H1 (cell line): ENCODE measurements around the gene IL23A. TPM values are rescaled to one million over a fixed set of nuclear protein-coding genes. Genes with fewer than 3 reads are reported as not detected.

ENCODE experiments used
- CTCF ChIA-PET: fragments of 300-600 bp; sonication (Branson Sonifier 250); formaldehyde crosslinking; loops from one replicate; lab custom pipeline; 2021; ENCODE audit not compliant: partially characterized antibody; lab: Charles Lee
- POLR2A ChIA-PET: fragments of 300-600 bp; sonication (Branson Sonifier 250); formaldehyde crosslinking; loops from one replicate; lab custom pipeline; 2021; ENCODE audit warnings: inconsistent platforms; ENCODE audit not compliant: partially characterized antibody; lab: Charles Lee
- DNase-seq, 2 experiments: peaks; one replicate each; pipeline versions ENCODE4 v3.0.0 to v3.0.0-alpha.2; 2010 to 2022; ENCODE audit warnings: low spot score in 2 of 2, low read depth in 1 of 2, mixed read lengths in 1 of 2
- FAIRE-seq: peaks from 2 replicates; lab custom pipeline; 2011; peaks lifted over from hg19 to GRCh38; lab: Jason Lieb, UNC
- H2AFZ ChIP-seq: 2 replicates; pipeline ENCODE4 v1.8.1; 2012; ENCODE audit warnings: low read length, inconsistent platforms
- H2AK5ac ChIP-seq: 2 replicates; pipeline ENCODE4 v1.6.1; 2013; ENCODE audit warnings: low read depth, low read length
- H2BK120ac ChIP-seq: replicated peaks from 2 replicates; pipeline ENCODE3; 2013; ENCODE audit warnings: low read depth, low read length, inconsistent platforms
- H2BK12ac ChIP-seq: 2 replicates; pipeline ENCODE4 v1.6.1; 2013; ENCODE audit warnings: low read depth, low read length
- H2BK15ac ChIP-seq: 2 replicates; pipeline ENCODE4 v1.6.1; 2013; ENCODE audit warnings: low read length
- H2BK20ac ChIP-seq: 2 replicates; pipeline ENCODE4 v1.6.1; 2013; ENCODE audit warnings: low read length
- H2BK5ac ChIP-seq: 2 replicates; pipeline ENCODE4 v1.6.1; 2013; ENCODE audit warnings: low read depth, low read length
- H3K14ac ChIP-seq: 2 replicates; pipeline ENCODE4 v1.6.1; 2013; ENCODE audit warnings: inconsistent platforms; ENCODE audit not compliant: insufficient read length
- H3K18ac ChIP-seq: 2 replicates; pipeline ENCODE4 v1.6.1; 2013; ENCODE audit warnings: low read length; ENCODE audit errors: extremely low read depth
- H3K23ac ChIP-seq: 2 replicates; pipeline ENCODE4 v1.6.1; 2013; ENCODE audit warnings: inconsistent platforms; ENCODE audit not compliant: insufficient read length
- H3K23me2 ChIP-seq: 2 replicates; pipeline ENCODE4 v1.6.1; 2013; ENCODE audit warnings: low read depth, low read length
- H3K27ac ChIP-seq: 2 replicates; pipeline ENCODE4 v1.6.1; 2011; ENCODE audit warnings: low read depth, low read length, inconsistent platforms
- H3K27me3 ChIP-seq, 4 experiments: replicated peaks in 1 of 4; 1 replicate in 1 of 4; 2 replicates in 3 of 4; pipeline versions ENCODE4 v1.6.1 to v1.8.1; 2011 to 2013; ENCODE audit warnings: low read length in 3 of 4, mild to moderate bottlenecking in 3 of 4, inconsistent platforms in 2 of 4, mixed read lengths in 2 of 4, moderate library complexity in 1 of 4; ENCODE audit not compliant: control insufficient read depth in 3 of 4, insufficient read depth in 3 of 4; ENCODE audit errors: extremely low read depth in 1 of 4
- H3K36me3 ChIP-seq, 4 experiments: 2 replicates each; pipeline versions ENCODE4 v1.6.1 to v1.8.1; 2011 to 2013; ENCODE audit warnings: mild to moderate bottlenecking in 4 of 4, low read length in 3 of 4, moderate library complexity in 2 of 4, control low read depth in 1 of 4, inconsistent platforms in 1 of 4; ENCODE audit not compliant: insufficient read depth in 4 of 4, control insufficient read depth in 2 of 4
- H3K4ac ChIP-seq: replicated peaks from 2 replicates; pipeline ENCODE3; 2013; ENCODE audit warnings: low read length, low read depth, mixed read lengths, inconsistent platforms; ENCODE audit not compliant: insufficient read length
- H3K4me1 ChIP-seq, 4 experiments: replicated peaks in 1 of 4; 1 replicate in 1 of 4; 2 replicates in 3 of 4; pipeline versions ENCODE4 v1.6.1 to v1.8.1; 2011 to 2013; ENCODE audit warnings: low read length in 3 of 4, inconsistent platforms in 2 of 4, mixed read lengths in 1 of 4; ENCODE audit not compliant: insufficient read depth in 4 of 4, control insufficient read depth in 3 of 4
- H3K4me2 ChIP-seq, 2 experiments: 2 replicates each; pipeline versions ENCODE4 v1.6.1 to v1.8.1; 2011 to 2013; ENCODE audit warnings: low read depth in 2 of 2, low read length in 2 of 2, control low read depth in 1 of 2, inconsistent platforms in 1 of 2, mild to moderate bottlenecking in 1 of 2; ENCODE audit not compliant: insufficient read depth in 1 of 2
- H3K4me3 ChIP-seq, 4 experiments: fragments of 200-600, 300-600 bp in 1 of 4; sonication (generic), shearing (Covaris generic), sonication (Bioruptor Twin) in 1 of 4; 2 replicates each; pipeline versions ENCODE4 v1.5.1 to v1.8.1; 2011 to 2016; ENCODE audit warnings: low read length in 4 of 4, low read depth in 3 of 4, control low read depth in 2 of 4, inconsistent platforms in 2 of 4, mild to moderate bottlenecking in 2 of 4, mixed read lengths in 1 of 4, moderate library complexity in 1 of 4; ENCODE audit not compliant: insufficient read depth in 2 of 4; ENCODE audit errors: extremely low read depth in 1 of 4
- H3K56ac ChIP-seq: replicated peaks from 2 replicates; pipeline ENCODE3; 2013; ENCODE audit warnings: low read depth, mild to moderate bottlenecking, mixed read lengths, low read length, inconsistent platforms; ENCODE audit not compliant: insufficient read length
- H3K79me1 ChIP-seq: 2 replicates; pipeline ENCODE4 v1.6.1; 2013; ENCODE audit warnings: low read depth, low read length, control low read depth
- H3K79me2 ChIP-seq, 2 experiments: 2 replicates each; pipeline versions ENCODE4 v1.6.1 to v1.8.1; 2012 to 2013; ENCODE audit warnings: low read length in 2 of 2, mild to moderate bottlenecking in 2 of 2, inconsistent platforms in 1 of 2; ENCODE audit not compliant: insufficient read depth in 2 of 2, control insufficient read depth in 1 of 2
- H3K9ac ChIP-seq, 4 experiments: replicated peaks in 1 of 4; 1 replicate in 1 of 4; 2 replicates in 3 of 4; pipeline versions ENCODE4 v1.6.1 to v1.8.1; 2011 to 2013; ENCODE audit warnings: low read depth in 3 of 4, low read length in 3 of 4, control low read depth in 2 of 4, mild to moderate bottlenecking in 2 of 4, moderate library complexity in 2 of 4, inconsistent platforms in 1 of 4; ENCODE audit errors: extremely low read depth in 1 of 4
- H3K9me3 ChIP-seq, 2 experiments: 2 replicates each; pipeline versions ENCODE4 v1.6.1 to v1.8.1; 2012 to 2013; ENCODE audit warnings: mild to moderate bottlenecking in 2 of 2, moderate library complexity in 2 of 2, control low read depth in 1 of 2, inconsistent platforms in 1 of 2, low read depth in 1 of 2, low read length in 1 of 2, mixed read lengths in 1 of 2; ENCODE audit not compliant: insufficient read depth in 2 of 2
- H4K20me1 ChIP-seq, 2 experiments: replicated peaks in 1 of 2; 2 replicates each; pipeline versions ENCODE3 to v1.8.1; 2011 to 2013; ENCODE audit warnings: inconsistent platforms in 2 of 2, low read length in 2 of 2, mild to moderate bottlenecking in 1 of 2; ENCODE audit not compliant: insufficient read depth in 2 of 2, control insufficient read depth in 1 of 2
- H4K5ac ChIP-seq: 2 replicates; pipeline ENCODE4 v1.6.1; 2013; ENCODE audit warnings: low read length, low read depth, mixed read lengths, inconsistent platforms; ENCODE audit not compliant: insufficient read length
- H4K8ac ChIP-seq: 2 replicates; pipeline ENCODE4 v1.8.0; 2013; ENCODE audit warnings: mild to moderate bottlenecking, moderate library complexity, low read length, inconsistent platforms; ENCODE audit not compliant: insufficient read depth; ENCODE audit errors: extremely low read depth
- H4K91ac ChIP-seq: replicated peaks from 2 replicates; pipeline ENCODE3; 2013; ENCODE audit warnings: low read length, mixed read lengths, inconsistent platforms; ENCODE audit not compliant: insufficient read length
- CTCF ChIP-seq, 3 experiments: IDR thresholded peaks; 1 replicate in 2 of 3; 2 replicates in 1 of 3; pipeline versions ENCODE4 v1.5.1 to v1.6.1; 2011; ENCODE audit warnings: low read length in 3 of 3, mild to moderate bottlenecking in 3 of 3, inconsistent platforms in 2 of 3, low read depth in 1 of 3, moderate library complexity in 1 of 3; ENCODE audit not compliant: insufficient read depth in 1 of 3; ENCODE audit errors: control extremely low read depth in 1 of 3
- HDAC6 ChIP-seq: IDR thresholded peaks from one replicate; pipeline ENCODE4 v1.7.1; 2012; ENCODE audit warnings: low read depth, mild to moderate bottlenecking, inconsistent platforms, low read length, moderate library complexity
- RAD21 ChIP-seq, 2 experiments: IDR thresholded peaks in 1 of 2; conservative IDR thresholded peaks in 1 of 2; 2 replicates each; pipeline ENCODE4 v1.6.1; 2011; ENCODE audit warnings: low read depth in 2 of 2, low read length in 2 of 2, improper control_type of control experiment in 1 of 2, inconsistent platforms in 1 of 2, mild to moderate bottlenecking in 1 of 2, moderate library complexity in 1 of 2
- WGBS, 2 experiments: shearing (Covaris generic) in 1 of 2; methylation state at CpG; one replicate each; pipeline versions ENCODE4 v1.1.6 to v1.1.7; 2013 to 2015; ENCODE audit warnings: low lambda C conversion rate in 2 of 2, mixed read lengths in 2 of 2, inconsistent platforms in 1 of 2, low coverage in 1 of 2, missing lambda C conversion rate in 1 of 2; ENCODE audit not compliant: insufficient replicate concordance in 2 of 2, insufficient coverage in 1 of 2, insufficient read length in 1 of 2; ENCODE audit errors: extremely low coverage in 1 of 2, missing lambda C conversion rate in 1 of 2; 5-methylcytosine and 5-hydroxymethylcytosine counted together
- polyA plus RNA-seq, 7 experiments: library from polyadenylated mRNA; depleted of rRNA in 3 of 7; stranded (reverse) in 5 of 7; unstranded in 2 of 7; fragments of >200 nt in 5 of 7; fragments of 200-250 nt in 2 of 7; gene quantifications; 1 replicate in 5 of 7; 2 replicates in 1 of 7; 4 replicates in 1 of 7; pipeline versions ENCODE4 v1.2.1 to v1.2.3, GENCODE V29; 2011 to 2013; ENCODE audit warnings: missing spikeins in 2 of 7, mixed read lengths in 2 of 7
- total RNA-seq: library from RNA; stranded (reverse); fragmentation: NEBNext Ultra II Directional; extraction: Animal tissue kit (Norgen Biotek cat#: 25700); gene quantifications from 2 replicates; pipeline ENCODE4 v1.2.1, GENCODE V29; 2021

Gene IL23A
- total and polyA plus RNA-seq, 2 of the 8 experiments (the other 6 are each of a cell fraction or from before 2014, with no cell fraction given) = 2.3 to 3.6 TPM

- Histone ChIP-seq H3K4me3 (no peak overlapping the region), H2BK12ac (no peak overlapping the region), H2BK15ac (no peak overlapping the region), H2BK20ac (no peak overlapping the region), H3K79me2 (peaks cover 4 to 16% of the 10 kb centered on the region in 2 experiments; a peak in 3 of 4 replicates), H3K56ac (no peak overlapping the region), H2AK5ac (no peak overlapping the region), H3K4ac (no peak overlapping the region), H4K5ac (no peak overlapping the region), H3K9ac (no peak overlapping the region), H2AFZ (no peak overlapping the region), H3K79me1 (peaks cover 4% of the 10 kb centered on the region), H3K27me3 (no peaks in the 10 kb centered on the region), H3K4me2 (no peak overlapping the region), H3K18ac (no peak overlapping the region), H3K27ac (no peak overlapping the region), H4K91ac (no peak overlapping the region), H4K20me1 (no peaks in the 10 kb centered on the region), H3K23ac (no peak overlapping the region), H3K36me3 (peaks cover 3 to 15% (median 8%) of the 10 kb centered on the region in 4 experiments; a peak in 6 of 8 replicates), H2BK5ac (no peak overlapping the region), H3K14ac (no peak overlapping the region), H4K8ac (no peak overlapping the region), H2BK120ac (no peak overlapping the region), H3K23me2 (peaks cover 9% of the 10 kb centered on the region), H3K4me1 (peaks cover 0 to 6% (median 3%) of the 10 kb centered on the region in 4 experiments; a peak in 5 of 7 replicates), H3K9me3 (no peaks in the 10 kb centered on the region)
- no peak for DNase-seq
- ChIA-PET CTCF (interaction anchor here (0.6 to 4.7 kb wide), 20 partner anchors 8 to 274 kb away, joined by 3 to 38 read pairs (median 4); partner anchors contain the start of genes PAN2 and STAT2), POLR2A (interaction anchor here (0.7 to 3.9 kb wide), 8 partner anchors 9 to 213 kb away, joined by 3 to 37 read pairs (median 4); partner anchors contain the start of genes CS, IL23A, PA2G4 and PAN2)
- 63 to 100% methylated on average over 1 to 3 of the region's 3 CpGs for WGBS, 2 experiments
- TF ChIP-seq RAD21 (IDR thresholded peaks at IDR 0.05 in 1 of 2, conservative IDR thresholded peaks at IDR 0.05 in 1 of 2; ENCODE audit: low read depth in 2 of 2, low read length in 2 of 2) (peak; percentile 51 to 61), CTCF (IDR thresholded peaks at IDR 0.05; ENCODE audit: control extremely low read depth in 1 of 3, insufficient read depth in 1 of 3, low read depth in 1 of 3, low read length in 3 of 3) (peak; percentile 21 to 52 (median 46)), HDAC6 (no peak)
- no peak for FAIRE-seq
Observed at GRCh38 chr12:56317675-56318074, 21.0 kb upstream of the IL23A start.
